Mesenchymal stem cell (in vitro differentiated cells and primary cell): ENCODE measurements around the gene NT5DC1.

Experiments used
- DNase-seq: peaks from one replicate; pipeline ENCODE4 v3.0.0-alpha.2; 2013
- H2AFZ ChIP-seq: one replicate; pipeline ENCODE4 v1.6.1; 2013; ENCODE audit warnings: low read depth, mild to moderate bottlenecking, control low read depth, inconsistent platforms, low read length, moderate library complexity
- H2AK5ac ChIP-seq: 2 replicates; pipeline ENCODE4 v1.6.1; 2013; ENCODE audit warnings: low read length, moderate library complexity, mild to moderate bottlenecking, inconsistent platforms; ENCODE audit not compliant: severe bottlenecking
- H2BK120ac ChIP-seq: one replicate; pipeline ENCODE4 v1.6.1; 2013; ENCODE audit warnings: low read depth, mild to moderate bottlenecking, inconsistent platforms, low read length, moderate library complexity
- H2BK12ac ChIP-seq, 2 experiments: one replicate each; pipeline ENCODE4 v1.6.1; 2013; ENCODE audit warnings: inconsistent platforms in 2 of 2, low read length in 2 of 2, mild to moderate bottlenecking in 2 of 2, moderate library complexity in 2 of 2, control low read depth in 1 of 2
- H2BK15ac ChIP-seq: one replicate; pipeline ENCODE4 v1.6.1; 2013; ENCODE audit warnings: mild to moderate bottlenecking, low read depth, inconsistent platforms; ENCODE audit not compliant: poor library complexity, severe bottlenecking
- H2BK5ac ChIP-seq: 2 replicates; pipeline ENCODE4 v1.6.1; 2013; ENCODE audit warnings: low read depth, mild to moderate bottlenecking, low read length, control low read depth, inconsistent platforms; ENCODE audit not compliant: poor library complexity, severe bottlenecking
- H3K14ac ChIP-seq, 2 experiments: one replicate each; pipeline ENCODE4 v1.6.1; 2013; ENCODE audit warnings: inconsistent platforms in 2 of 2, low read length in 2 of 2, control low read depth in 1 of 2, mild to moderate bottlenecking in 1 of 2, moderate library complexity in 1 of 2
- H3K18ac ChIP-seq, 2 experiments: one replicate each; pipeline ENCODE4 v1.6.1; 2013; ENCODE audit warnings: inconsistent platforms in 2 of 2, low read length in 2 of 2, control low read depth in 1 of 2, low read depth in 1 of 2, mild to moderate bottlenecking in 1 of 2
- H3K23ac ChIP-seq, 2 experiments: one replicate each; pipeline ENCODE4 v1.6.1; 2013; ENCODE audit warnings: inconsistent platforms in 2 of 2, low read length in 2 of 2, mild to moderate bottlenecking in 2 of 2, moderate library complexity in 2 of 2, control low read depth in 1 of 2
- H3K27ac ChIP-seq: 2 replicates; pipeline ENCODE4 v1.5.1; 2013; ENCODE audit warnings: mild to moderate bottlenecking, moderate library complexity, low read length, control low read depth, inconsistent platforms; ENCODE audit not compliant: poor library complexity, severe bottlenecking
- H3K27me3 ChIP-seq, 2 experiments: 2 replicates each; pipeline versions ENCODE4 v1.6.1 to v1.7.0; 2013; ENCODE audit warnings: low read length in 2 of 2, mild to moderate bottlenecking in 2 of 2, moderate library complexity in 2 of 2, control low read depth in 1 of 2, inconsistent platforms in 1 of 2; ENCODE audit not compliant: control insufficient read depth in 1 of 2, insufficient read depth in 1 of 2
- H3K36me3 ChIP-seq, 2 experiments: 2 replicates each; pipeline versions ENCODE4 v1.6.1 to v1.7.0; 2013; ENCODE audit warnings: low read length in 2 of 2, control low read depth in 1 of 2, inconsistent platforms in 1 of 2, low read depth in 1 of 2, mild to moderate bottlenecking in 1 of 2; ENCODE audit not compliant: insufficient read depth in 2 of 2, control insufficient read depth in 1 of 2
- H3K4ac ChIP-seq, 2 experiments: one replicate each; pipeline ENCODE4 v1.6.1; 2013; ENCODE audit warnings: inconsistent platforms in 2 of 2, low read length in 2 of 2, mild to moderate bottlenecking in 2 of 2, moderate library complexity in 2 of 2, control low read depth in 1 of 2, low read depth in 1 of 2
- H3K4me1 ChIP-seq: 2 replicates; pipeline ENCODE4 v1.6.1; 2013; ENCODE audit warnings: low read depth, low read length, control low read depth; ENCODE audit not compliant: control insufficient read depth, insufficient read depth
- H3K4me2 ChIP-seq: 2 replicates; pipeline ENCODE4 v1.6.1; 2013; ENCODE audit warnings: low read length, mild to moderate bottlenecking, inconsistent platforms; ENCODE audit not compliant: poor library complexity, severe bottlenecking
- H3K4me3 ChIP-seq, 2 experiments: 2 replicates each; pipeline versions ENCODE4 v1.5.1 to v1.7.0; 2013; ENCODE audit warnings: low read length in 2 of 2, mild to moderate bottlenecking in 2 of 2, control low read depth in 1 of 2, low read depth in 1 of 2; ENCODE audit not compliant: insufficient read depth in 1 of 2
- H3K79me1 ChIP-seq: replicated peaks from 2 replicates; pipeline ENCODE4 v1.6.1; 2013; ENCODE audit warnings: mild to moderate bottlenecking, control low read depth, low read length, inconsistent platforms; ENCODE audit not compliant: poor library complexity, severe bottlenecking
- H3K9ac ChIP-seq: 2 replicates; pipeline ENCODE4 v1.7.0; 2013; ENCODE audit warnings: mild to moderate bottlenecking, low read length, moderate library complexity
- H3K9me3 ChIP-seq: 2 replicates; pipeline ENCODE4 v1.7.0; 2013; ENCODE audit warnings: mild to moderate bottlenecking, low read length; ENCODE audit not compliant: control insufficient read depth
- H4K8ac ChIP-seq: one replicate; pipeline ENCODE4 v1.6.1; 2013; ENCODE audit warnings: inconsistent platforms, mild to moderate bottlenecking, low read length, moderate library complexity
- H4K91ac ChIP-seq: one replicate; pipeline ENCODE4 v1.6.1; 2013; ENCODE audit warnings: mild to moderate bottlenecking, low read length, inconsistent platforms
- WGBS: methylation state at CpG from one replicate; pipeline ENCODE4 v1.1.7; 2013; ENCODE audit warnings: mixed read lengths; 5-methylcytosine and 5-hydroxymethylcytosine counted together

NT5DC1 gene

GRCh38 chr6:116104636-116105035 lies 4.0 kb downstream of the NT5DC1 start:
- Histone ChIP-seq H3K36me3 (peaks cover 6 to 13% of the 10 kb centered on the region in 2 experiments), H2AK5ac (no peak overlapping the region), H3K27me3 (no peaks in the 10 kb centered on the region), H3K4me1 (peaks cover 18% of the 10 kb centered on the region), H3K4me2 (no peak overlapping the region), H2BK15ac (no peak overlapping the region), H3K14ac (no peak overlapping the region), H3K18ac (no peak overlapping the region), H3K4ac (no peak overlapping the region), H3K9me3 (no peaks in the 10 kb centered on the region), H3K23ac (no peak overlapping the region), H2BK120ac (no peak overlapping the region), H4K8ac (no peak overlapping the region), H3K4me3 (no peak overlapping the region), H2BK5ac (no peak overlapping the region), H2BK12ac (no peak overlapping the region), H4K91ac (no peak overlapping the region), H2AFZ (no peak overlapping the region), H3K79me1 (peaks cover 26% of the 10 kb centered on the region), H3K9ac (no peak overlapping the region), H3K27ac (no peak overlapping the region)
- WGBS = 96% methylated on average over 1 of the region's 1 CpG
- no peak for DNase-seq

GRCh38 chr6:116105247-116105646 lies 4.6 kb downstream of the NT5DC1 start:
- WGBS = 100% methylated on average over 1 of the region's 3 CpGs

GRCh38 chr6:116106146-116106545 lies 5.5 kb downstream of the NT5DC1 start:
- Histone ChIP-seq H3K4me1 (peaks cover 18% of the 10 kb centered on the region), H2BK120ac (no peak overlapping the region), H3K36me3 (peaks cover 13 to 28% of the 10 kb centered on the region in 2 experiments)

More at GRCh38 chr6:116105247-116105646, 4.6 kb downstream of the NT5DC1 start:
- Histone ChIP-seq H3K23ac (no peak overlapping the region), H4K91ac (no peak overlapping the region), H3K9me3 (no peaks in the 10 kb centered on the region), H3K4me3 (no peak overlapping the region), H3K9ac (no peak overlapping the region), H2BK120ac (no peak overlapping the region), H3K18ac (peak overlapping the region in 1 of 2 experiments; percentile 45), H3K4ac (no peak overlapping the region), H3K4me1 (peaks cover 18% of the 10 kb centered on the region), H3K14ac (no peak overlapping the region), H3K27me3 (no peaks in the 10 kb centered on the region), H4K8ac (peak overlapping the region; percentile 12), H3K79me1 (peaks cover 26% of the 10 kb centered on the region), H2AK5ac (peak overlapping the region; percentile 8), H2BK15ac (no peak overlapping the region), H2BK12ac (no peak overlapping the region), H2BK5ac (no peak overlapping the region), H3K4me2 (no peak overlapping the region), H2AFZ (no peak overlapping the region), H3K36me3 (peaks cover 8 to 19% of the 10 kb centered on the region in 2 experiments), H3K27ac (no peak overlapping the region)
- DNase-seq = no peak

GRCh38 chr6:116108836-116109235 lies 8.2 kb downstream of the NT5DC1 start:
- Histone ChIP-seq H4K91ac (no peak overlapping the region), H2BK120ac (no peak overlapping the region), H3K27me3 (no peaks in the 10 kb centered on the region), H3K18ac (no peak overlapping the region), H2AFZ (no peak overlapping the region), H3K9me3 (no peaks in the 10 kb centered on the region), H4K8ac (no peak overlapping the region), H2BK12ac (no peak overlapping the region), H3K4me2 (no peak overlapping the region), H3K23ac (no peak overlapping the region), H3K14ac (no peak overlapping the region), H3K36me3 (peaks cover 12 to 45% of the 10 kb centered on the region in 2 experiments), H2BK5ac (no peak overlapping the region), H2AK5ac (no peak overlapping the region), H2BK15ac (no peak overlapping the region), H3K27ac (no peak overlapping the region), H3K9ac (no peak overlapping the region), H3K4ac (no peak overlapping the region), H3K4me1 (peaks cover 7% of the 10 kb centered on the region), H3K4me3 (no peak overlapping the region), H3K79me1 (peaks cover 19% of the 10 kb centered on the region)
- WGBS = 39% methylated on average over 1 of the region's 1 CpG
- DNase-seq = peak; percentile 35

More at GRCh38 chr6:116106146-116106545, 5.5 kb downstream of the NT5DC1 start:
- Histone ChIP-seq H3K9me3 (no peaks in the 10 kb centered on the region), H3K4me2 (no peak overlapping the region), H3K4ac (no peak overlapping the region), H3K18ac (no peak overlapping the region), H3K4me3 (no peak overlapping the region), H4K8ac (no peak overlapping the region), H3K27me3 (no peaks in the 10 kb centered on the region), H2BK12ac (no peak overlapping the region), H3K9ac (peak overlapping the region; percentile 30), H4K91ac (no peak overlapping the region), H3K14ac (no peak overlapping the region), H2BK5ac (no peak overlapping the region), H2AK5ac (no peak overlapping the region), H3K27ac (peak overlapping the region; percentile 48), H2BK15ac (no peak overlapping the region), H3K23ac (no peak overlapping the region), H3K79me1 (peaks cover 29% of the 10 kb centered on the region), H2AFZ (no peak overlapping the region)
- 10% methylated on average over 1 of the region's 1 CpG for WGBS
- peak; percentile 23 for DNase-seq
